Activated naive CD4-positive, alpha-beta T cell treated with anti-CD3 and anti-CD28 coated beads, Interleukin-2, amount 50 U/mL, for 24 hours (primary cell): ENCODE data around the gene BACH2.
"Not testable (repeated sequence)": the region's sequence is repeated elsewhere in the genome, so short reads cannot be mapped to it uniquely, and the experiment has no call there.

Experiments
- H3K27ac Mint-ChIP-seq: one replicate; pipeline ENCODE4 v1.8.0; 2021; ENCODE audit warnings: mild to moderate bottlenecking, mixed read lengths
- H3K27me3 Mint-ChIP-seq: one replicate; pipeline ENCODE4 v1.8.0; 2021; ENCODE audit warnings: mixed read lengths
- H3K36me3 Mint-ChIP-seq: one replicate; pipeline ENCODE4 v1.8.0; 2021; ENCODE audit warnings: mixed read lengths
- H3K4me1 Mint-ChIP-seq: one replicate; pipeline ENCODE4 v1.8.0; 2021; ENCODE audit warnings: mixed read lengths
- H3K4me3 Mint-ChIP-seq: one replicate; pipeline ENCODE4 v1.8.0; 2021; ENCODE audit warnings: mild to moderate bottlenecking, mixed read lengths
- H3K9me3 Mint-ChIP-seq: one replicate; pipeline ENCODE4 v1.8.0; 2021; ENCODE audit warnings: mixed read lengths

The BACH2 gene

GRCh38 chr6:89975991-89976693, 320.5 kb downstream of the BACH2 start:
- Mint-ChIP-seq H3K36me3 (peaks cover 29% of the 10 kb centered on the region), H3K9me3 (no peaks in the 10 kb centered on the region), H3K4me1 (peaks cover 41% of the 10 kb centered on the region), H3K27ac (peak overlapping the region; percentile 83), H3K27me3 (no peaks in the 10 kb centered on the region), H3K4me3 (no peak overlapping the region)

GRCh38 chr6:89975366-89975765, 321.3 kb downstream of the BACH2 start:
- Mint-ChIP-seq H3K27me3 (no peaks in the 10 kb centered on the region), H3K27ac (peak overlapping the region; percentile 83), H3K9me3 (no peaks in the 10 kb centered on the region), H3K4me3 (no peak overlapping the region), H3K36me3 (peaks cover 29% of the 10 kb centered on the region), H3K4me1 (peaks cover 36% of the 10 kb centered on the region)

DNA sequence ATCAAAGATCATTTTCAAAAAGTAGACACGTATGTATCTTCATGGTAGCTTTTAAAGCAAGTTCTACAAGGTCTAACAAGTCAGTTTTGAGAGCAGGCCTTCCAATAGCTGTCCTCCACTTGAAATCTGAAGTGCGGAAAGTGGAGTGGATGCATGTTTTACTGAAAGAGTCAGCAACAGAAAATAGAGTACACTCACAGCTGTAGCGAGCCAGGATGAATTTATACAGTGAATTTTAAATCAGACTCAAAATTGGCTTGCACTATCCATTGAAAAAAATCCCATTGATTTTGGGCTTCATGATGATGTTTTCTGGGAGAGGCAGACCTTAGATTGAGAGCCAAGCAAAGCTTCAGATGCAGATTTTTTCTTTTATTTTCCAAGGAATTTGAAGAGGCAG, 321.8 kb downstream of the BACH2 start:
- H3K27me3 Mint-ChIP-seq = no peaks in the 10 kb centered on the region
- peaks cover 34% of the 10 kb centered on the region for H3K4me1 Mint-ChIP-seq
- H3K36me3 Mint-ChIP-seq = peaks cover 27% of the 10 kb centered on the region
- H3K4me3 Mint-ChIP-seq = no peak overlapping the region
- H3K27ac Mint-ChIP-seq = no peak overlapping the region
- H3K9me3 Mint-ChIP-seq = no peaks in the 10 kb centered on the region

DNA sequence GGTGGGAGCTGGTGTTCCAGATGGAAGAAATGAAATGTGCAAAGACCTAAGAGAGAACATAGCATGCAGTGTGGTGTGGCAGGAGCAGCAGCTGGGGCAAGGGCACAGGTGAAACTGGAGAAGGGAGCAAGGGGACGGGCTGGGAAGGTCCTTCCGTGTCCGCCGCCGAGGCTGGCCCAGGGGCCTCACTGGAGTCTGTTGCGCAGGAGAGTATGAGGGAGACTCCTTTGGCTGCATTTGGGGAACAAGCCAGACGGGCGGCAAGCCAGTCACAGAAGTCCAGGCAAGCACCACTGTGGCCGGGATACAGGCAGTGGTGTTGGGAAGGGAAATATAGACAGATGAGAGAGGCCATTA, 324.6 kb downstream of the BACH2 start:
- no peak overlapping the region for H3K27ac Mint-ChIP-seq

GRCh38 chr6:89971338-89972024, 325.2 kb downstream of the BACH2 start:
- H3K27ac Mint-ChIP-seq, H3K9me3 Mint-ChIP-seq, H3K27me3 Mint-ChIP-seq: not testable (repeated sequence)
- Mint-ChIP-seq H3K4me3 (peak overlapping the region; percentile 51), H3K36me3 (peaks cover 35% of the 10 kb centered on the region), H3K4me1 (peaks cover 45% of the 10 kb centered on the region)

More for the DNA sequence above, 324.6 kb downstream of the BACH2 start:
- no peaks in the 10 kb centered on the region for H3K27me3 Mint-ChIP-seq
- peaks cover 34% of the 10 kb centered on the region for H3K36me3 Mint-ChIP-seq
- peak overlapping the region; percentile 51 for H3K4me3 Mint-ChIP-seq
- H3K9me3 Mint-ChIP-seq = no peaks in the 10 kb centered on the region
- peaks cover 45% of the 10 kb centered on the region for H3K4me1 Mint-ChIP-seq

- Mint-ChIP-seq H3K27me3 (no peaks in the 10 kb centered on the region), H3K4me3 (no peak overlapping the region), H3K9me3 (no peaks in the 10 kb centered on the region), H3K36me3 (peaks cover 37% of the 10 kb centered on the region), H3K27ac (no peak overlapping the region), H3K4me1 (peaks cover 45% of the 10 kb centered on the region)
Measured at GRCh38 chr6:89970609-89971337, 325.9 kb downstream of the BACH2 start.

GRCh38 chr6:89970072-89970471, 326.6 kb downstream of the BACH2 start:
- Mint-ChIP-seq H3K9me3 (peaks cover 6% of the 10 kb centered on the region), H3K36me3 (peaks cover 37% of the 10 kb centered on the region), H3K4me1 (peaks cover 45% of the 10 kb centered on the region), H3K27me3 (no peaks in the 10 kb centered on the region), H3K4me3 (no peak overlapping the region), H3K27ac (no peak overlapping the region)

GRCh38 chr6:89966913-89967312, 329.7 kb downstream of the BACH2 start:
- Mint-ChIP-seq H3K9me3 (peaks cover 6% of the 10 kb centered on the region), H3K27ac (peak overlapping the region; percentile 98), H3K4me1 (peaks cover 61% of the 10 kb centered on the region), H3K36me3 (peaks cover 48% of the 10 kb centered on the region), H3K4me3 (peak overlapping the region; percentile 30), H3K27me3 (no peaks in the 10 kb centered on the region)

DNA sequence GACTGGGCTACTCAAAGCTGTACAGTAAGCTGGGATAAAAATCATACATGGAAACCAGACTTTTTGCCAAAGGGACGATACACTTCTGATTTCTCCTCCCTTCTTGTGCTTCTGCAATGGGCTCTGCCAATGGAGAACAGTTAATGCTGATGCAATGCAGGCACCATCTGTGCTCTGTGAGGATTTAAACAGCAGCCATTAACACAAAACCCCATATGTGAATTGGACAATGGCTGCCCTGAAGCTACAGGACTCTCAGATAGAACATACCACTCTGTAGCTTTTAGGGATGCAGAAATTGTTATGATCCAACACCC, 330.5 kb downstream of the BACH2 start:
- peaks cover 42% of the 10 kb centered on the region for H3K36me3 Mint-ChIP-seq
- no peaks in the 10 kb centered on the region for H3K27me3 Mint-ChIP-seq
- H3K9me3 Mint-ChIP-seq = peaks cover 6% of the 10 kb centered on the region
- H3K4me3 Mint-ChIP-seq = no peak overlapping the region
- H3K27ac Mint-ChIP-seq = peak overlapping the region; percentile 98
- peaks cover 69% of the 10 kb centered on the region for H3K4me1 Mint-ChIP-seq

DNA sequence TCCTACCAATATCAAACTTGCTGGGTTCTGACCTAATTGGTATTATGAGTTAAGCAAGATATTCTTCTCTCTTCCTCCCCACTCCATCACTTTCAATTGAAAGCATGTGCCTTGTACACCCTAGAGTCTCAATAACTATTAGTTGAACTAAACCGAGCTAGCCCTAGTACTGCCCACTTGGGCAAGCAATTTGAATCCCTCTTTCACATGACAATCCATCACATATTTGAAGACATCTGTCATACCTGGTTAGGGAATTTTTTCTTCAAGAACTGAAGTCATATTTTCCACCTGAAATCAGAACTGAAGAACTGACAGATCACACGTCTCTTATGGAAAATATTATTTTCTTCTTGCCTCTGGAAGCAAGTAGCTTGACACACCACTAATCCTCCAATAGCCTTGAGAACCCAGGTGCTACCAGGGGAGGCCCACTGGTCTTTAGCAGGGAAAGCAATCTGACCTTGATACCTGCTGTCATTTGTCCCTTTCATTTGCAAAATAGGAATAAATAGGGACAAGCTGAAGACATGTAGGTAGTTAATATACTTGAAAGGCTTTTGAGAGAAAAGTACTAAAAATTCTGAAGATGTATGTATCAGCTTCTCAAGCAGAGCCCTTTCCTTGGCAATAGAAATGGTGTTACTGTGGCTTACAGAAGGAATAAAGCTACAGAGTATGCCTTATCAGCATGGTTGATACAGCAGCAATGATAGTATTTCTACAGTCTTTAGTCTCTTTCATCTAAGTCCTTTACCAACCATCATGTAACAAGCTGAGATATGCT, 331.0 kb downstream of the BACH2 start:
- peaks cover 74% of the 10 kb centered on the region for H3K4me1 Mint-ChIP-seq
- peaks cover 6% of the 10 kb centered on the region for H3K9me3 Mint-ChIP-seq
- peak overlapping the region; percentile 98 for H3K27ac Mint-ChIP-seq
- no peaks in the 10 kb centered on the region for H3K27me3 Mint-ChIP-seq
- H3K4me3 Mint-ChIP-seq = peak overlapping the region; percentile 78
- H3K36me3 Mint-ChIP-seq = peaks cover 45% of the 10 kb centered on the region

- Mint-ChIP-seq H3K4me1 (peaks cover 97% of the 10 kb centered on the region), H3K4me3 (no peak overlapping the region), H3K9me3 (peaks cover 6% of the 10 kb centered on the region), H3K36me3 (peaks cover 52% of the 10 kb centered on the region), H3K27ac (peak overlapping the region; percentile 62), H3K27me3 (no peaks in the 10 kb centered on the region)
Measured at GRCh38 chr6:89963391-89963790, 333.3 kb downstream of the BACH2 start.

- peaks cover 96% of the 10 kb centered on the region for H3K4me1 Mint-ChIP-seq
- H3K36me3 Mint-ChIP-seq = peaks cover 52% of the 10 kb centered on the region
- H3K27ac Mint-ChIP-seq = peak overlapping the region; percentile 94
- H3K9me3 Mint-ChIP-seq = peaks cover 6% of the 10 kb centered on the region
- H3K4me3 Mint-ChIP-seq = peak overlapping the region; percentile 13
- no peaks in the 10 kb centered on the region for H3K27me3 Mint-ChIP-seq
Measured at GRCh38 chr6:89961481-89961880, 335.2 kb downstream of the BACH2 start.

- no peaks in the 10 kb centered on the region for H3K27me3 Mint-ChIP-seq
- peak overlapping the region; percentile 71 for H3K4me3 Mint-ChIP-seq
- peak overlapping the region; percentile 95 for H3K27ac Mint-ChIP-seq
- peaks cover 96% of the 10 kb centered on the region for H3K4me1 Mint-ChIP-seq
- H3K36me3 Mint-ChIP-seq = peaks cover 50% of the 10 kb centered on the region
- H3K9me3 Mint-ChIP-seq = no peaks in the 10 kb centered on the region
Measured at GRCh38 chr6:89959883-89960282, 336.8 kb downstream of the BACH2 start.

DNA sequence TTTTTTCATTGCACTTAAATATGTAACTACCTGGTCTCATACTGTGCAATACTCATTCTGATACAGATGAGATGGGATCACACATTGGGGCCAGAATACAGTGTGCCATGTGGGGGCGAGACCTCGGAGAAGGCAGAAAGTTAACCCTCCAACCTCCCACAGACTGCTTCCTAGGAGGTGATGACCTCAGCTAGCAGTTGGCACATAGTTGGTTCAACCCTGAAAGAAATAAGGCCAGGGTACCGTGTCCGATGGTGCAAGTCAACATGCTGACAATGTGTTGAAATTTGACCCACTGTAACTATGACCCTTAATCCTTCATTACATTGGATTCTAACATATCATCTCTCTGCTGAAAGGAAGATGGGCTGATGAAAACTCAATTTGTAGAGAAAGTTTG, 340.5 kb downstream of the BACH2 start:
- Mint-ChIP-seq H3K27me3 (no peaks in the 10 kb centered on the region), H3K27ac (peak overlapping the region; percentile 82), H3K9me3 (no peaks in the 10 kb centered on the region), H3K4me1 (peaks cover 96% of the 10 kb centered on the region), H3K4me3 (peak overlapping the region; percentile 39), H3K36me3 (peaks cover 33% of the 10 kb centered on the region)

DNA sequence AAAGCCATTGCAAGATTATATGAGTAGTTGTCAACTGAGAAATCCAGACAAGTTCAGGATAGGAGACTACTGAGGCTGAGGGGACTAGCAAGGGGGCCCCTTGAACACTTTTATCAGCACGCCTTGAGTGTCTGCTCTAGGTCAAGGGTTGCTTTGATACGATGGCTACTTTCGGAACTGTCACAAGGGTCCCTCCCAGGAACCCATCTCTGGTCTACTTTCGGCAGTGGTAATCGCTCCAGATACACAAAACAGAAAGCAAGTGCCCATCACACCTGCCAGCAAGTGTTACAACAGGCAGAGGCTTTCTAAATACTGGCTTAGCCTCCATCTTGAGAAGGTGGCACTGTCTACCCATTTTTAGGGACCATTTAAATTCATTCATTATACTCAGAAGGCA, 341.3 kb downstream of the BACH2 start:
- Mint-ChIP-seq H3K27ac (peak overlapping the region; percentile 82), H3K4me3 (peak overlapping the region; percentile 27), H3K4me1 (peaks cover 90% of the 10 kb centered on the region), H3K27me3 (no peaks in the 10 kb centered on the region), H3K9me3 (no peaks in the 10 kb centered on the region), H3K36me3 (peaks cover 29% of the 10 kb centered on the region)
